HCT116 (cell line): ENCODE results near the gene SLC25A31. TPM values are rescaled to one million over a fixed set of nuclear protein-coding genes. Genes with fewer than 3 reads are reported as not detected.

Experiments used
- ATAC-seq: fragments of 200-7000 bp; cut with Tn5 transposase; 2 replicates; pipeline ENCODE4 v1.9.1; 2020; ENCODE audit warnings: mild to moderate bottlenecking, moderate library complexity
- BruUV-seq: library from RNA; stranded (reverse); fragments of 400-500 nt; replicated peaks from 2 replicates; lab custom pipeline; 2021; lab: Mats Ljungman, UMichigan
- CTCF ChIA-PET: fragments of 300-600 bp; sonication (Branson Sonifier 250); formaldehyde crosslinking; loops from one replicate; lab custom pipeline; 2021; ENCODE audit warnings: antibody characterized with exemption; lab: Charles Lee
- POLR2A ChIA-PET: fragments of 300-600, 350-600 bp; sonication (Branson Sonifier 250); formaldehyde crosslinking; loops from one replicate; lab custom pipeline; 2021; ENCODE audit warnings: antibody characterized with exemption; lab: Charles Lee
- RAD21 ChIA-PET, 2 experiments: fragments of 300-600 bp; sonication (Branson Sonifier 250); formaldehyde crosslinking; loops; one replicate each; lab custom pipeline; 2023; ENCODE audit warnings: low total read pairs in 2 of 2; ENCODE audit not compliant: uncharacterized antibody in 2 of 2, unreplicated experiment in 2 of 2, low non-redundant PET in 1 of 2; lab: Charles Lee
- DNase-seq: peaks from one replicate; pipeline ENCODE4 v3.0.0-alpha.2; 2010; ENCODE audit warnings: low read depth, low spot score
- H2AFZ ChIP-seq: fragments of 200-600 bp; shearing (Covaris generic), sonication (generic); 2 replicates; pipeline ENCODE4 v1.6.1; 2017; ENCODE audit warnings: low read depth, mixed run types, mixed read lengths, antibody characterized with exemption, low read length; ENCODE audit not compliant: poor library complexity, severe bottlenecking
- H3K27ac ChIP-seq: 2 replicates; pipeline ENCODE4 v1.5.1; 2012; ENCODE audit warnings: low read depth, low read length
- H3K27me3 ChIP-seq: fragments of 200-600 bp; sonication (generic); 2 replicates; pipeline ENCODE4 v1.6.1; 2016; ENCODE audit warnings: mixed run types, low read length, mixed read lengths; ENCODE audit not compliant: insufficient read depth
- H3K36me3 ChIP-seq, 2 experiments: fragments of 200-500 bp in 1 of 2; fragments of 200-600 bp in 1 of 2; sonication (Bioruptor generic) in 1 of 2; sonication (generic) in 1 of 2; 2 replicates each; pipeline versions ENCODE4 v1.5.1 to v1.6.1; 2014 to 2016; ENCODE audit warnings: low read length in 2 of 2, inconsistent platforms in 1 of 2, mixed read lengths in 1 of 2, mixed run types in 1 of 2; ENCODE audit not compliant: insufficient read depth in 2 of 2, control insufficient read depth in 1 of 2
- H3K4me1 ChIP-seq, 2 experiments: fragments of 200-600 bp in 1 of 2; sonication (generic) in 1 of 2; 2 replicates each; pipeline versions ENCODE4 v1.5.1 to v1.6.1; 2012 to 2017; ENCODE audit warnings: low read length in 2 of 2, inconsistent platforms in 1 of 2, mild to moderate bottlenecking in 1 of 2, mixed read lengths in 1 of 2, mixed run types in 1 of 2, moderate library complexity in 1 of 2; ENCODE audit not compliant: insufficient read depth in 2 of 2, control insufficient read depth in 1 of 2
- H3K4me2 ChIP-seq: fragments of 200-600 bp; sonication (generic); 2 replicates; pipeline ENCODE4 v1.6.1; 2017; ENCODE audit warnings: mixed run types, low read length, mixed read lengths
- H3K4me3 ChIP-seq, 2 experiments: fragments of 200-600 bp in 1 of 2; sonication (generic) in 1 of 2; replicated peaks in 1 of 2; 2 replicates each; pipeline ENCODE4 v1.5.1; 2011 to 2016; ENCODE audit warnings: low read length in 2 of 2, control low read depth in 1 of 2, low read depth in 1 of 2, mild to moderate bottlenecking in 1 of 2, mixed read lengths in 1 of 2, mixed run types in 1 of 2
- H3K79me2 ChIP-seq: fragments of 200-600 bp; sonication (generic); 2 replicates; pipeline ENCODE4 v1.6.1; 2017; ENCODE audit warnings: mild to moderate bottlenecking, mixed run types, low read length, moderate library complexity, mixed read lengths; ENCODE audit not compliant: insufficient read depth
- H3K9ac ChIP-seq: fragments of 200-600 bp; sonication (generic); 2 replicates; pipeline ENCODE4 v1.6.1; 2016; ENCODE audit warnings: low read length, mixed read lengths
- H3K9me2 ChIP-seq: fragments of 200-600 bp; sonication (generic), shearing (Covaris generic); 2 replicates; pipeline ENCODE4 v1.6.1; 2017; ENCODE audit warnings: mixed run types, mild to moderate bottlenecking, moderate library complexity; ENCODE audit not compliant: insufficient read depth
- H3K9me3 ChIP-seq, 2 experiments: fragments of 200-500 bp in 1 of 2; fragments of 200-600 bp in 1 of 2; sonication (Bioruptor generic) in 1 of 2; sonication (generic) in 1 of 2; 2 replicates each; pipeline ENCODE4 v1.6.1; 2014 to 2017; ENCODE audit warnings: low read length in 2 of 2, mixed read lengths in 2 of 2, inconsistent platforms in 1 of 2, low read depth in 1 of 2, mild to moderate bottlenecking in 1 of 2, mixed run types in 1 of 2, moderate library complexity in 1 of 2; ENCODE audit not compliant: control insufficient read depth in 1 of 2, insufficient read depth in 1 of 2
- H4K20me1 ChIP-seq: fragments of 200-600 bp; sonication (generic), shearing (Covaris generic); 2 replicates; pipeline ENCODE4 v1.6.1; 2017; ENCODE audit warnings: mixed run types, mild to moderate bottlenecking, moderate library complexity; ENCODE audit not compliant: insufficient read depth
- ATF3 ChIP-seq: IDR thresholded peaks from 2 replicates; pipeline ENCODE4 v1.6.1; 2012
- CBX3 ChIP-seq: IDR thresholded peaks from 2 replicates; pipeline ENCODE4 v1.6.1; 2012; ENCODE audit warnings: low read depth
- CEBPB ChIP-seq: IDR thresholded peaks from 2 replicates; pipeline ENCODE4 v1.6.1; 2012; ENCODE audit warnings: low read depth
- EGR1 ChIP-seq: IDR thresholded peaks from 2 replicates; pipeline ENCODE4 v1.6.1; 2012; ENCODE audit warnings: low read depth
- EZH2 ChIP-seq: fragments of 200-600 bp; sonication (generic); IDR thresholded peaks from 2 replicates; pipeline ENCODE4 v1.6.1; 2017; ENCODE audit warnings: antibody characterized with exemption, mixed run types
- EZH2phosphoT487 ChIP-seq: fragments of 200-600 bp; IDR thresholded peaks from 2 replicates; pipeline ENCODE4 v1.6.1; 2018; ENCODE audit warnings: antibody characterized with exemption, borderline replicate concordance
- FOSL1 ChIP-seq: IDR thresholded peaks from 2 replicates; pipeline ENCODE4 v1.6.1; 2012; ENCODE audit warnings: low read depth
- JUND ChIP-seq: IDR thresholded peaks from 2 replicates; pipeline ENCODE4 v1.6.1; 2012
- POLR2A ChIP-seq: IDR thresholded peaks from 2 replicates; pipeline ENCODE4 v1.7.0; 2011; ENCODE audit warnings: borderline replicate concordance; ENCODE audit not compliant: insufficient read depth, insufficient read length; ENCODE audit errors: extremely low read depth
- POLR2AphosphoS5 ChIP-seq: IDR thresholded peaks from 2 replicates; pipeline ENCODE4 v1.6.1; 2011; ENCODE audit warnings: mild to moderate bottlenecking, low read depth, low read length, moderate library complexity
- RAD21 ChIP-seq: IDR thresholded peaks from 2 replicates; pipeline ENCODE4 v1.6.1; 2012; ENCODE audit warnings: low read depth, mild to moderate bottlenecking
- SP1 ChIP-seq: IDR thresholded peaks from 2 replicates; pipeline ENCODE4 v1.6.1; 2012; ENCODE audit warnings: low read depth
- SRF ChIP-seq: IDR thresholded peaks from 2 replicates; pipeline ENCODE4 v1.6.1; 2012; ENCODE audit warnings: low read depth
- YY1 ChIP-seq: IDR thresholded peaks from 2 replicates; pipeline ENCODE4 v1.6.1; 2011; ENCODE audit warnings: low read length, low read depth, moderate library complexity, mild to moderate bottlenecking; ENCODE audit not compliant: insufficient replicate concordance; ENCODE audit errors: extremely low read depth
- intact Hi-C: fragments of 100-400 bp; cut with micrococcal nuclease; formaldehyde crosslinking; loops from 2 replicates; pipeline ENCODE4 v1.10.0; 2022
- total RNA-seq: library from RNA; stranded (reverse); gene quantifications from one replicate; pipeline ENCODE4 v1.2.1, GENCODE V29; 2021; ENCODE audit not compliant: unreplicated experiment
- TF ChIP-seq, protein P1 (sequence below), 3 experiments: fragments of 200-600 bp in 1 of 3; sonication (generic) in 1 of 3; IDR thresholded peaks in 2 of 3; conservative IDR thresholded peaks in 1 of 3; 2 replicates each; pipeline ENCODE4 v1.5.1; 2012 to 2017; ENCODE audit warnings: low read depth in 2 of 3, low read length in 2 of 3, antibody characterized with exemption in 1 of 3, borderline replicate concordance in 1 of 3, control low read depth in 1 of 3, mild to moderate bottlenecking in 1 of 3, mixed read lengths in 1 of 3, mixed run types in 1 of 3, moderate library complexity in 1 of 3; ENCODE audit not compliant: insufficient read depth in 1 of 3
- TF ChIP-seq, protein P2 (sequence below): IDR thresholded peaks from 2 replicates; pipeline ENCODE4 v1.6.1; 2011; ENCODE audit warnings: mild to moderate bottlenecking, low read length, moderate library complexity; ENCODE audit not compliant: insufficient replicate concordance; ENCODE audit errors: extremely low read depth

SLC25A31 gene
- total RNA-seq, 1 experiment from 2014 or later = not detected

DNA sequence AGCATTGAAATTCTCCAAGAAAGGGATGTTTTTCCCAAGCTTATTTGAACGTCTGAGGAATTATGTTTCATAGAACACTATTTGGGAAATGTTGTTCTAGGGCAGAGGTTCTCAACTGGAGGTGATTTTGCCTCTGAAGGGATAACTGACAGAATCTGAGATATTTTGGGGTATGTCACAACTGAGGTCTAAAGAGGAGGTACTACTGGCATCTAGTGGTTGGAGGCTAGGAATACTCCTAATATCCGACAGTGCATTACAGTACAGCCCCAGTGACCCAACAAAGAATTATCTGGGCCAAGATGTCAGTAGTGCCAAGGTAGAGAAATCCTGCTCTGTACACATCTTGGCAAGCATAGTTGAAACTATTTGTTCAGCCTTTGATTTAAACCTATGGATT lies 58.3 kb downstream of the SLC25A31 start:
- intact Hi-C loops = no loop called here
- no peak overlapping the region for H3K27ac ChIP-seq
- no peak overlapping the region for H3K4me3 ChIP-seq
- peaks cover 4 to 7% of the 10 kb centered on the region in 2 experiments; a peak in 3 of 4 replicates for H3K4me1 ChIP-seq
- POLR2A ChIA-PET = no interaction called here
- no peak overlapping the region for H3K9ac ChIP-seq
- TF ChIP-seq YY1 (no peak), FOSL1 (no peak), CBX3 (no peak), POLR2AphosphoS5 (no peak), RAD21 (peak; percentile 21; the same call in 1 of the 2 replicates), EZH2phosphoT487 (no peak), EZH2 (no peak), CEBPB (no peak), ATF3 (no peak), SRF (no peak), POLR2A (no peak), EGR1 (no peak), SP1 (no peak), JUND (no peak)
- TF ChIP-seq, protein P1, sequence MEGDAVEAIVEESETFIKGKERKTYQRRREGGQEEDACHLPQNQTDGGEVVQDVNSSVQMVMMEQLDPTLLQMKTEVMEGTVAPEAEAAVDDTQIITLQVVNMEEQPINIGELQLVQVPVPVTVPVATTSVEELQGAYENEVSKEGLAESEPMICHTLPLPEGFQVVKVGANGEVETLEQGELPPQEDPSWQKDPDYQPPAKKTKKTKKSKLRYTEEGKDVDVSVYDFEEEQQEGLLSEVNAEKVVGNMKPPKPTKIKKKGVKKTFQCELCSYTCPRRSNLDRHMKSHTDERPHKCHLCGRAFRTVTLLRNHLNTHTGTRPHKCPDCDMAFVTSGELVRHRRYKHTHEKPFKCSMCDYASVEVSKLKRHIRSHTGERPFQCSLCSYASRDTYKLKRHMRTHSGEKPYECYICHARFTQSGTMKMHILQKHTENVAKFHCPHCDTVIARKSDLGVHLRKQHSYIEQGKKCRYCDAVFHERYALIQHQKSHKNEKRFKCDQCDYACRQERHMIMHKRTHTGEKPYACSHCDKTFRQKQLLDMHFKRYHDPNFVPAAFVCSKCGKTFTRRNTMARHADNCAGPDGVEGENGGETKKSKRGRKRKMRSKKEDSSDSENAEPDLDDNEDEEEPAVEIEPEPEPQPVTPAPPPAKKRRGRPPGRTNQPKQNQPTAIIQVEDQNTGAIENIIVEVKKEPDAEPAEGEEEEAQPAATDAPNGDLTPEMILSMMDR (IDR thresholded peaks at IDR 0.05 in 2 of 3, conservative IDR thresholded peaks at IDR 0.05 in 1 of 3; ENCODE audit: borderline replicate concordance in 1 of 3, insufficient read depth in 1 of 3, low read depth in 2 of 3, low read length in 2 of 3) = peak in 2 of 3 experiments; percentile 41 to 58; a peak in 4 of 6 replicates
- TF ChIP-seq, protein P2, sequence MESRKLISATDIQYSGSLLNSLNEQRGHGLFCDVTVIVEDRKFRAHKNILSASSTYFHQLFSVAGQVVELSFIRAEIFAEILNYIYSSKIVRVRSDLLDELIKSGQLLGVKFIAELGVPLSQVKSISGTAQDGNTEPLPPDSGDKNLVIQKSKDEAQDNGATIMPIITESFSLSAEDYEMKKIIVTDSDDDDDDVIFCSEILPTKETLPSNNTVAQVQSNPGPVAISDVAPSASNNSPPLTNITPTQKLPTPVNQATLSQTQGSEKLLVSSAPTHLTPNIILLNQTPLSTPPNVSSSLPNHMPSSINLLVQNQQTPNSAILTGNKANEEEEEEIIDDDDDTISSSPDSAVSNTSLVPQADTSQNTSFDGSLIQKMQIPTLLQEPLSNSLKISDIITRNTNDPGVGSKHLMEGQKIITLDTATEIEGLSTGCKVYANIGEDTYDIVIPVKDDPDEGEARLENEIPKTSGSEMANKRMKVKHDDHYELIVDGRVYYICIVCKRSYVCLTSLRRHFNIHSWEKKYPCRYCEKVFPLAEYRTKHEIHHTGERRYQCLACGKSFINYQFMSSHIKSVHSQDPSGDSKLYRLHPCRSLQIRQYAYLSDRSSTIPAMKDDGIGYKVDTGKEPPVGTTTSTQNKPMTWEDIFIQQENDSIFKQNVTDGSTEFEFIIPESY = no peak
- TF ChIP-seq, all 23 proteins: peak for 2
- ATAC-seq (peak; percentile 89), DNase-seq (peak; percentile 18)
- ChIA-PET RAD21 (no interaction called here), CTCF (no interaction called here)
- BruUV-seq = no TSS peak
- H2AFZ ChIP-seq = no peak overlapping the region
- no peaks in the 10 kb centered on the region for H4K20me1 ChIP-seq
- peaks cover 71% of the 10 kb centered on the region for H3K79me2 ChIP-seq
- H3K27me3 ChIP-seq = no peaks in the 10 kb centered on the region
- H3K9me2 ChIP-seq = no peaks in the 10 kb centered on the region
- no peaks in the 10 kb centered on the region for H3K9me3 ChIP-seq
- no peak overlapping the region for H3K4me2 ChIP-seq
- H3K36me3 ChIP-seq = no peaks in the 10 kb centered on the region
